SK-N-SH (cell line): Measurements from ENCODE around the gene MTA2.

Experiments used
- ELF1 ChIP-seq: IDR thresholded peaks from 2 replicates; pipeline ENCODE4 v1.4.0; 2012
- EZH2phosphoT487 ChIP-seq: fragments of 200-600 bp; sonication (generic); IDR thresholded peaks from 2 replicates; pipeline ENCODE4 v1.6.1; 2017; ENCODE audit warnings: low read depth, mixed run types, mild to moderate bottlenecking, antibody characterized with exemption, moderate library complexity, borderline replicate concordance
- FOXM1 ChIP-seq: IDR thresholded peaks from 2 replicates; pipeline ENCODE4 v1.4.0; 2012; ENCODE audit warnings: low read depth, mild to moderate bottlenecking
- GABPA ChIP-seq: IDR thresholded peaks from 2 replicates; pipeline ENCODE4 v1.4.0; 2012; ENCODE audit warnings: low read depth, mild to moderate bottlenecking
- MEF2A ChIP-seq: IDR thresholded peaks from 2 replicates; pipeline ENCODE4 v1.4.0; 2012; ENCODE audit warnings: low read depth, borderline replicate concordance
- NRF1 ChIP-seq: IDR thresholded peaks from 2 replicates; pipeline ENCODE4 v1.6.1; 2012; ENCODE audit warnings: low read depth, mild to moderate bottlenecking, low read length
- POLR2AphosphoS5 ChIP-seq: IDR thresholded peaks from 2 replicates; pipeline ENCODE4 v1.6.1; 2012; ENCODE audit warnings: low read depth, low read length
- RAD21 ChIP-seq: IDR thresholded peaks from 2 replicates; pipeline ENCODE4 v1.6.1; 2012; ENCODE audit warnings: mild to moderate bottlenecking, low read length
- SIN3A ChIP-seq: IDR thresholded peaks from 2 replicates; pipeline ENCODE4 v1.6.1; 2012; ENCODE audit warnings: low read depth, mild to moderate bottlenecking, low read length, moderate library complexity, borderline replicate concordance
- TAF1 ChIP-seq: IDR thresholded peaks from 2 replicates; pipeline ENCODE4 v1.6.1; 2012; ENCODE audit warnings: low read depth, mild to moderate bottlenecking, low read length, moderate library complexity, borderline replicate concordance
- TEAD4 ChIP-seq: IDR thresholded peaks from 2 replicates; pipeline ENCODE4 v1.4.0; 2012; ENCODE audit warnings: mild to moderate bottlenecking, borderline replicate concordance; ENCODE audit not compliant: insufficient read depth
- TF ChIP-seq, protein P1 (sequence below): fragments of 200-600 bp; sonication (generic); IDR thresholded peaks from 2 replicates; pipeline ENCODE4 v1.6.1; 2017; ENCODE audit warnings: antibody characterized with exemption, mild to moderate bottlenecking, moderate library complexity
- TF ChIP-seq, protein P2 (sequence below): fragments of 150-350 bp; IDR thresholded peaks from 2 replicates; pipeline ENCODE4 v1.6.1; 2016; ENCODE audit warnings: mild to moderate bottlenecking, low read depth, low read length
- TF ChIP-seq, protein P3 (sequence below): fragments of 150-350 bp; IDR thresholded peaks from 2 replicates; pipeline ENCODE4 v1.6.1; 2017; ENCODE audit warnings: antibody characterized with exemption, low read length, low read depth, borderline replicate concordance

DNA sequence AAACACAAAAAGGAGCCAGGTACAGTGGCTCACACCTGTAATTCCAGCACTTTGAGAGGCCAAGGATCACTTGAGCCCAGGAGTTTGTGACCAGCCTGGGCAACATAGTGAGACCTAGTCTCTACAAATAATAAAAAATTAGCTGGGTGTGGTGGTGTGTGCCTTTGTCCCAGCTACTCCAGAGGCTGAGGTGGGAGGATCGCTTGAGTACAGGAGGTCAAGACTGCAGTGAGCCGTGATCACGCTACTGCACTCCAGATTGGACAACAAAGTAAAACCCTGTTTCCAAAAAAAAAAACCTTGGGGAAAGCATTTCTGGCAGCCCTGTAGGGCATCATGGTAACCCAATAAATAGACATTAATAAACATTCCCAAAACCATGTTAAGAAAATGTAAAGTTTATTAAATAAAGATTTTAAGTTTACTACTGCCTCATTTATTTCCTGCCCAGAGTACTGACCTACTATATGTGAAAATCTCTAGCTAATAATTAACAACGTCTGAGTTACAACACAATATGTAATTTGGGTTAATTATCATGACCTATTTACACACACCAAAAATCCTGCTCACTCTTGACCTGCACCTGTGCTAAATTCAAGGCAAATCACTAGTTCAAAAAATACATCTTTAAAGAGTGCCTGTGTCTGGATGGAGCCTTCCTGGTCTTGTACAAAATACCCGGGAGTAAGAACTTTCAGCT is 36.4 kb downstream of the MTA2 start:
- TF ChIP-seq EZH2phosphoT487 (no peak), POLR2AphosphoS5 (no peak), RAD21 (no peak), FOXM1 (no peak), TAF1 (no peak), GABPA (no peak), SIN3A (no peak), MEF2A (no peak), NRF1 (no peak), ELF1 (no peak), TEAD4 (no peak)
- TF ChIP-seq, protein P1, sequence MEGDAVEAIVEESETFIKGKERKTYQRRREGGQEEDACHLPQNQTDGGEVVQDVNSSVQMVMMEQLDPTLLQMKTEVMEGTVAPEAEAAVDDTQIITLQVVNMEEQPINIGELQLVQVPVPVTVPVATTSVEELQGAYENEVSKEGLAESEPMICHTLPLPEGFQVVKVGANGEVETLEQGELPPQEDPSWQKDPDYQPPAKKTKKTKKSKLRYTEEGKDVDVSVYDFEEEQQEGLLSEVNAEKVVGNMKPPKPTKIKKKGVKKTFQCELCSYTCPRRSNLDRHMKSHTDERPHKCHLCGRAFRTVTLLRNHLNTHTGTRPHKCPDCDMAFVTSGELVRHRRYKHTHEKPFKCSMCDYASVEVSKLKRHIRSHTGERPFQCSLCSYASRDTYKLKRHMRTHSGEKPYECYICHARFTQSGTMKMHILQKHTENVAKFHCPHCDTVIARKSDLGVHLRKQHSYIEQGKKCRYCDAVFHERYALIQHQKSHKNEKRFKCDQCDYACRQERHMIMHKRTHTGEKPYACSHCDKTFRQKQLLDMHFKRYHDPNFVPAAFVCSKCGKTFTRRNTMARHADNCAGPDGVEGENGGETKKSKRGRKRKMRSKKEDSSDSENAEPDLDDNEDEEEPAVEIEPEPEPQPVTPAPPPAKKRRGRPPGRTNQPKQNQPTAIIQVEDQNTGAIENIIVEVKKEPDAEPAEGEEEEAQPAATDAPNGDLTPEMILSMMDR = no peak
- TF ChIP-seq, protein P2, sequence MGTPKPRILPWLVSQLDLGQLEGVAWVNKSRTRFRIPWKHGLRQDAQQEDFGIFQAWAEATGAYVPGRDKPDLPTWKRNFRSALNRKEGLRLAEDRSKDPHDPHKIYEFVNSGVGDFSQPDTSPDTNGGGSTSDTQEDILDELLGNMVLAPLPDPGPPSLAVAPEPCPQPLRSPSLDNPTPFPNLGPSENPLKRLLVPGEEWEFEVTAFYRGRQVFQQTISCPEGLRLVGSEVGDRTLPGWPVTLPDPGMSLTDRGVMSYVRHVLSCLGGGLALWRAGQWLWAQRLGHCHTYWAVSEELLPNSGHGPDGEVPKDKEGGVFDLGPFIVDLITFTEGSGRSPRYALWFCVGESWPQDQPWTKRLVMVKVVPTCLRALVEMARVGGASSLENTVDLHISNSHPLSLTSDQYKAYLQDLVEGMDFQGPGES = no peak
- TF ChIP-seq, protein P3, sequence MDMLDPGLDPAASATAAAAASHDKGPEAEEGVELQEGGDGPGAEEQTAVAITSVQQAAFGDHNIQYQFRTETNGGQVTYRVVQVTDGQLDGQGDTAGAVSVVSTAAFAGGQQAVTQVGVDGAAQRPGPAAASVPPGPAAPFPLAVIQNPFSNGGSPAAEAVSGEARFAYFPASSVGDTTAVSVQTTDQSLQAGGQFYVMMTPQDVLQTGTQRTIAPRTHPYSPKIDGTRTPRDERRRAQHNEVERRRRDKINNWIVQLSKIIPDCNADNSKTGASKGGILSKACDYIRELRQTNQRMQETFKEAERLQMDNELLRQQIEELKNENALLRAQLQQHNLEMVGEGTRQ = no peak
